SK-MEL-5 (cell line): Measurements from ENCODE around the gene ARID3B. TPM values are rescaled to one million over a fixed set of nuclear protein-coding genes. Genes with fewer than 3 reads are reported as not detected.
A peak's percentile ranks its signal among the peaks of the same experiment; 100 is the strongest.

ENCODE experiments used
- DNase-seq: peaks from one replicate; pipeline ENCODE4 v3.0.0-alpha.2; 2016; ENCODE audit warnings: low read depth, low spot score
- in situ Hi-C: cut with HindIII; loops from 2 replicates; pipeline ENCODE4 v1.10.0; 2016; ENCODE audit warnings: low sequenced_read_pairs, high pct_unique_total_duplicates, low pct_unique_long_range_greater_than_20kb
- total RNA-seq: library from RNA; depleted of rRNA; stranded (reverse); fragments of >200 nt; shearing (Covaris generic); gene quantifications from 2 replicates; pipeline ENCODE4 v1.2.3, GENCODE V29; 2014

ARID3B gene
- total RNA-seq, 1 experiment from 2014 or later, result 3.7 TPM

DNA sequence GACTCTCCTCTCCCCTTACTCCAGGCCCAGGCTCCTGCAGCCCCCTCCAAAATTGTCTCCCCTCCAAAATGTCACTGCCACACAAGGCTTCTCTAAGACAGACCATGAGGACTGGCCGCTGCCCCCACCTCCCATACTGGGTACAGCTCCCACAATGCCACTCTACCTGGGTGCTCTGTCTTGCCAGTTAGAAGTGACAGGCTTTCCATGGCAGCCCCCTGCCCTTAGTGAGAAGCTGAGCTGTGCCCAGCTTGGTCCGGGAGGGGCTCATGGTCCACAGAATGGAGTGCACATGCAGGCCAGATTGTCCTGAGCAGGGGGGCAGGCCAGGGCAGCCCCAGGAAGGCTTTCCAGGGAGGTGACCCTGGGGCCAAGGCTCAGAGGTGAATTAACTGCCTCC lies 71.7 kb downstream of the ARID3B start:
- in situ Hi-C loops, result no loop called here
- DNase-seq, result no peak

DNA sequence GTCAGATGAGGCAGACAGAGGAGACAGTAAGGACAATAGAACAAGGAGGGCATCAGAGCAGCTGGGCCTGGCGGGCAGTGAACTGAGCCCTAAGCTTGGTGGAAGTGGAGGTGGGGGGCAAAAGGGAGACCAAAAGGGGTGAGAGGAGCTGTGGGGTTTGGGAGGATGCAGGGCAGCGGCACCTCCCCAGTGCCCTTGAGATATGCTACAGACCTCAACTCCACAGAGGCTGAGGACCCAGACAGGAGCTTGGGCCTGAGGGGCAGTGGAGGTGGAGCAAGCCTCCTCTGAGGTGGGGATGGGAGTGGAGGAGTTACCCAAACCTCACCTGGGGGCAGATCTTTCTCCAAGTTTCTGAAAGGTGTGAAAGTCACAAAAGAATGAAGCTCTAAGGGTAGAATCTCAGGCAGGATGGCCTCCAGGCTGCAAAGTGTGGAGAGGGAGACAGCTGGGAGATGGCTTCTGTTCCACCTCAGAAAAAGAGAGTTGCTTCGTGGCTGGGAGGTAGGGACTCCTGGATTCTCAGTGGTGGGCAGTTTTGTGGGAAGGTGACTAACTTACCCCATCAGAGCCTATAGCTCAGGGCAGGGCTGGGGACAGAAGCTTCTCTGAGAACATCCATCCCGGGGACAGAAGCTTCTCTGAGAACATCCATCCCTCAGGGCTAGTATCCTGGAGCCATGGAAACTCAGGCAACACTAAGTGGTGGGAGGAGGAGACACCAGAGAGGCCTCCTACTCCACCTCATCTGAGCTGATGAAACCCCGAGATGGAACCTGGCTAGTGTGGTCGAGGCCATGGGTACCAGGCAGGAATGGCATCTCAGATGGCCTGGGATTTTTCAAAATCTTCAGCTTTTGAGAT lies 72.3 kb downstream of the ARID3B start:
- no peak for DNase-seq
- in situ Hi-C loops, result no loop called here

DNA sequence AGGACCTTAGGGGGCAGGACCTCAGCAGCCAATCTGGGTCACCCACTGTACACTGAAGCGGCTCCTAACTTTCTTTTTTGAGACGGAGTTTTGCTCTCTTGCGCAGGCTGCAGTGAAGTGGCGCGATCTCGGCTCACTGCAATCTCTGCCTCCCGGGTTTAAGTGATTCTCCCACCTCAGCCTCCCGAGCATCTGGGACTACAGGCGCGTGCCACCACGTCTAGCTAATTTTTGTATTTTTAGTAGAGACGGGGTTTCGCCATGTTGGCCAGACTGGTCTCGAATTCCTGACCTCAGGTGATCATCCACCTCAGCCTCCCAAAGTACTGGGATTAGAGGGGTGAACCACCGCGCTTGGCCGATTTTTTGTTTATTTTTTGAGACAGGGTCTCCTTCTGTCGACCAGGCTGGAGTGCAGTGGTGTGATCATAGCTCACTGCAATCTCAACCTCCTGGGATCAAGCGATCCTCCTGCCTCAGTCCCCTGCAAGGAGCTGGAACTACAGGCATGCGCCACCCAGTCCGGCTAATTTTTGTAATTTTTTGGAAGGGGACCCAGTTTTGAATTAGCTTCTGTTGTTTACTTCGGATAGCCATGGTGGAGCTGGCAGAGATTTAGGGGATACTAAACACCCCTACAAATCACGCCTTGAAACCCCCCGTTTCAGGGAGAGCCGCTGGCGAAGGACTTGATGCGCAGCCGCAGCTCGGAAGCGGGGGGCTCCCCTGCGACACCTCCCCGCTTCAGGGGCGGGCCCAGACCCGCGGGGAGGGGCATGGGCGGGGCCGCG lies 73.1 kb downstream of the ARID3B start:
- no peak for DNase-seq
- in situ Hi-C loops, result no loop called here

DNA sequence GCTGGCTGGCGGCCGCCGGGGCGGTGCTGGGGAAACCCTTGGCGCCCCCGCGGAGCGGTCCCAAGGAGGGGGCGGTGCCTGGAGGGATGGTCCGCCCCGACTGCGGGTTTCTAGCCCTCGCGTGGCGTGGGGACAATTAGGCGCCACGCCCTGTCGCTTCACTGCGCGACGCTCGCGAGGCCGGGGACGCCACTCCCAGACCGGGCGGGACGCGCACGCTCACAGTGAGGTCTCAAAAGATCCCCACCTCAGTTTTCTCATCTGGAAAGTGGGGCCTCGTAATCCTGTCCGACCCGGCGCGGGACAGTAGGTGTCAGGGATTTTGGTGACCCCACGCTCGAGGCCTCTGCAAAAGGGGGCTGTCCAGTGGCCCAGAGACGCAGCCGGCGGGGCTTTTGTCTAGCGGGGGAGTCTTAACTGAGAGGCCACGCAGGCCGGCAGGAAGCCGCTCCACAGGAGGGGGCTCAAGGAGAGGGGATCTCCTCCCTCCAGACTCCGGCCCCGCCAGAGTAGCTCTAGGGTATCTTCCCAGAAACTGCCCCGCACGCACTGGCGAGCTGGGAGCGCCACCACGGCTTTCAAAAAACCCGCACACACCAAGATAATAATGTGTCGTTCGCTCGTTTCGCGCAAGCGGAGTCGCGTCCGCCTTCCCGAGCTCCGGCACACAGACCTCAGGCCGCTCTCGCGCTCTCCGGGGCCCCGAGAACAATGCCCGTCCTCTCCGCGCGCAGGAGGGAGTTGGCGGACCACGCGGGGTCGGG lies 73.9 kb downstream of the ARID3B start:
- DNase-seq, result peak; percentile 71
- in situ Hi-C loops, result no loop called here

DNA sequence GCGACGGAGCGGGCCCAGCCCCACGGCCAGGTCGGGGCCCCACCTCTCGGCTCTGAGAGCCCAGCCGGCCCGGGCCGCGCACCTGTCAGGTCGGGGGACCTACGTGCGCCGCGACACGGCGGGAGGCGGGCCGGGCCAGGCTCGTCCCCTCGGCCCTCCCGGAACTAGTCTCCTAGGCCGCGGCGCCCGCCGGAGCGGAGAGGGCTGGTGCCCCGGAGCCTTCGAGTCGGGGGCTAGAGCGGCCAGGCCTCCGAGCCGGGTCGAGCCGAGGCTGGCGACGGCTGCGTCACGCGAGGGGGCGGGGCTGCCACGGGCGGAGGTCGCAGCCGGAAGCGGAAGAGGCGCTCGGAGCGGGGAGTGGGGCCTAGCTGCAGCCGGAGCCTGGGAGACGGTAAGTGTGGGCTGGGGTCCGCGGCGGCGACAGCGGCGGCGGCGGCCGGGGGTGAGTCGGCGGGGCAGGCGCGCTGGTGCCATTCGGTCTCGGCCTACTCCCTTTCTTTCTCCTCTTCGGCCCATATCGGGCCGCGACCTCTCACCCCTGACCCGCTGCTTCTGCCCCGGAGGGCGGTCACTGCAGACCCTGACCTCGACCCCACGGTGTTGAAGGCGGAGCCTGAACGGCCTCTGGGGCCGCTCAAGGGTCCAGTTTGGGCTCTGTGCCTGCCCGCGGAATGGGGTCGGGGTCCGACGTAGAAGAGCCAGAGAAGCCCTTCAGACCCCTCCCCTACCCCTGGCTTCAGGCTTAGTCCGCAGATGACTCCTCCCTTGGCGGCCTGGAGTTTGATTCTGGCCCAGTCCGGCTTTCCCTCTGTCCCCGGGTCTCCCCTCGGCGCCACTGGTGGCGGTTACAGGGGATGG lies 74.7 kb downstream of the ARID3B start, which contains the start of gene CLK3:
CLK3 (plus strand) TSS at position 329 of the 858 bp plus-strand sequence. CDS start 3,361 bp downstream, outside the sequence.
- in situ Hi-C loops, result no loop called here
- peak; percentile 91 for DNase-seq

DNA sequence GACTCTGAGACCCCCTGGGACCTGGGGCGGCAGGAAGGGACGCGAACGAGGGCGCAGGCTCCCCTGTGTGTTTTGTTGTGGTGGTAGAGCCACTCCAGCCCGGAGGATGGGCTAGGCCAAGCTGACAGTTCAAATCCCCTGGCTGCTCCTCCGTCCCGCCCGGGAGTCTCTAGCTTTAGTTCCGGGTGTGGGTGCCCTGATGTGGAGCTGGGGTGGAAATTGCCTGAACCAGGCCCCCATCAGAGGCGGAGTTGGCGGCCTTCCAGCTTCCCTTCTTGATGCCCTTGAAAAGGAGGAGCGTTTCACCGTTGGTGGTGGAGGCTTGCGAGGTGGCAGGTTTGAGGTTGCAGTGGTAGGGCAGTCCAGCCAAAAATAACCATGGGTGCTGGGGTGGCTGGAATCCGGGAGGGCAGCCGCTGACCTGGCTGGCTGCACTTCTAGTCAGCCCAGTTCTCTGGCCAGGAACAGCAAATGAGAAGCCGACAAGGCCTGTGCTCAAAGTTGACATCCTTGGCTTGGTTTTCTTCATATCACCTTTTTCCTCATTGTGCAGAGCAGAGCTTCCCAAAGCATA lies 75.4 kb downstream of the ARID3B start:
- in situ Hi-C loops, result no loop called here

DNA sequence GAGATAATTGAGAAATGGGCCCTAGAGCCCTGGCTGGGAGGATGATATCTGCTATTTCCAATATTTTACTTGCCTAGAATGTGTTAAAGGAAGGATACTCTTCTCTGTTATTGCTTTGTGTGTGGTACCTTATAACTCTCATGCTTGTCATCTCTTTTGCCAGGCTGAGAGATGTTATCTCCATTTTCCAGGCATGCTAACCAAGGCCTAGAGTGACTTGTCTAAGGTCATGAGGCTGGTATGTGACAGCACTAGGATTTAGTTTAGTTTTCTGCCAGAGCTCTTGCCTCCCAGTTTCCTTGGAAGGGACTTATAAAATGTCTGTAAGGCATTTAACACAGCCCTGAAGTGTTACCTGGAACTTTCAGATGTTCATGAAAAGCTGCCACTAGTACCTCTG lies 76.0 kb downstream of the ARID3B start:
- DNase-seq, result no peak
- in situ Hi-C loops, result no loop called here

More for the DNA sequence above, 75.4 kb downstream of the ARID3B start:
- DNase-seq, result no peak

DNA sequence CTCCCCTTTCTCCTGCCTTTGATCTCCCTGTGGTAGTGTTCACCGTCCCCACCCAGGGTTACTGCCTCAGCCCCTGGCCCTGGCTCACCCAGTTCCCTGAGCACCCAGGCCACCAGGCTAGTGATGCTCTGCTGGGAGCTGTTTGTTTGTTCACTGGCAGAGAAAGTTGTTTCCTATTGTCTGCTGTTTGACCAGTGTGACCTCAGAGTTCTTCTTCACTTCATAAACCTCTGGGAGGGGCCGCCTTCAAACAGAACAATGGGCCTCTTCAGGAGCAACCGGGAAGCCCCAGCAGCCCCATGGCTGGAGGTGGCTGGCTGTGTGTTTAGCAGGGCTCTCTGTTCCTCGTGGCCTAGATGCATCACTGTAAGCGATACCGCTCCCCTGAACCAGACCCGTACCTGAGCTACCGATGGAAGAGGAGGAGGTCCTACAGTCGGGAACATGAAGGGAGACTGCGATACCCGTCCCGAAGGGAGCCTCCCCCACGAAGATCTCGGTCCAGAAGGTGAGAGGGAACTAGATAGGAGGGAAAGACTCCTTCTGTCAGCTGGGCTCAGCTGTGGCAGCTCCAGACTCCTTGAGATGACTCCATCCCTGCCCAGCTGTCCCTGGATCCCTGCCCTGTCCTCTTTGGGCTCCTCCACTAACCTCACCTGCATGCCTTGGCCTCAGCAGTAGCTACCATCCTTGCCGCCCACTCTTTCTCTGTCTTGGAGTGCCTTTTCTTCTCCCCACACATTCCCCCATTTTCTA lies 78.0 kb downstream of the ARID3B start:
- DNase-seq, result peak; percentile 66
- in situ Hi-C loops, result no loop called here

DNA sequence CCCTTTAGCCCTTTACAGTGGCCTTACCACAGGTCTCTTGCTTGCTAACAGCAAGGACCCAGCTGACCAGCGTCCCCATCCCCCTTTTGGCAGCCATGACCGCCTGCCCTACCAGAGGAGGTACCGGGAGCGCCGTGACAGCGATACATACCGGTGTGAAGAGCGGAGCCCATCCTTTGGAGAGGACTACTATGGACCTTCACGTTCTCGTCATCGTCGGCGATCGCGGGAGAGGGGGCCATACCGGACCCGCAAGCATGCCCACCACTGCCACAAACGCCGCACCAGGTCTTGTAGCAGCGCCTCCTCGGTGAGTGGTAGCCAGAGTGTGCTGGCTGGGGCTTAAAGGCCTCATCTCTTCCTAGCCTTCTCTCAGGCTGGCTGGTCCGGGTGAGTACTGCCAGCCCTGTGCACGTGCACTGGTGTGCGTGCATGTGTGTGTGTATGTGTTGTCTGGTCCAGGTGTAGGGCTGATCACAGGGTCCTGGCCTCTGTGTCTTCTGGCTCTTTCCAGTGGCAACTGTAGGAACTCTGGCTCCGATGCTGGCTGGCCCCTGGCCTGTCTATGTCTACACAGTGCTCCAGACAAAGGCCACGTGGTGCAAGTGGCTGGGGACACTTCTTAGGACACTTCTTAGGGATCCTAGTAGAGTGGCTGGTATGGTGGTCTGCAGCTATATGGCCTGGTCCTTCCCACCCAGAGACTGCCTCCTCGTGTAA lies 79.1 kb downstream of the ARID3B start:
- DNase-seq, result no peak
- in situ Hi-C loops, result no loop called here

DNA sequence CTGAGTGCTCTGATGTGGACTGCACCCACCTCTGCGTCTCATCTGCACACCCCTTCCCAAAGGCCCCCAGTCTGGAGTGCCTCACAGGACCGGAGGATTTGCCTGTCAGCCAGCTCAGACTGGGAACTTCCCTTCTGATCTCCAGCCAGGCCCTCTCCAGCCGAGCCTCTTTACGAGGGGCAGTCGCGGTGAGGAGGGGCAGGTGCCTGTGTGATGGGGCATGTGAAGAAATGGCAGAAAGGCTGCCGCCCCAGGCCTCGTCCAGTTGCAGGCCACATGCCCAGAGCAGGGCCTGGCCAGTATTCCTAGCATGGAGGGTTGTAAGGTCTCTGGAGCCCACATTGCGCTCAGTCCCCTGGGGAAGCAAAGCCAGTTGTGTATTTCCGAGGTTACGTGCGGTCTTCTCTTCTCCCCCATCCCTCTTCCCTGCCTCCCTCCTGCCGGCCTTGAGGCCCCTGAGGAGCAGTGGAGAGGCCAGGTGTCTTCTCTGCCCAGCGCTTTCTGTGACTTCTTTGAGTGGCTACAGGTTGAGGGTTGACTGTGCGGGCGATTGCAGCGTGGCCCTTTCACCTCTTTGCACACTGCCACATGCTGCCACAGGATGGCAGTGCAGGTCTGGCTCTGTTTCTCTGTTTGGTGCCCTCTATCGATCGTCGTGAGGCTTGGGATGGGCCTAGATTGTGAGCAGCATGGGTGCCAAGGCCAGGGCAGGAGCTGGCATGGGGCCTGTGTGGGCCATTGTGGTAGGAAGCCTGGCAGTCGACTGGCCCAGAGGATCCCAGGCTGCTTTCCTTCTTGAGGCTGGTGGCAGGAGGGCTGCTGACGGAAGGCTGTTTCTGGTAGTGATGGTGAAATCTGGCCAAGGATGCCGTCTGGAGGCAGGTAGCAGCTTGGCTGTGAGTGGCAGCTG lies 79.9 kb downstream of the ARID3B start:
- peak; percentile 90 for DNase-seq
- in situ Hi-C loops, result no loop called here

DNA sequence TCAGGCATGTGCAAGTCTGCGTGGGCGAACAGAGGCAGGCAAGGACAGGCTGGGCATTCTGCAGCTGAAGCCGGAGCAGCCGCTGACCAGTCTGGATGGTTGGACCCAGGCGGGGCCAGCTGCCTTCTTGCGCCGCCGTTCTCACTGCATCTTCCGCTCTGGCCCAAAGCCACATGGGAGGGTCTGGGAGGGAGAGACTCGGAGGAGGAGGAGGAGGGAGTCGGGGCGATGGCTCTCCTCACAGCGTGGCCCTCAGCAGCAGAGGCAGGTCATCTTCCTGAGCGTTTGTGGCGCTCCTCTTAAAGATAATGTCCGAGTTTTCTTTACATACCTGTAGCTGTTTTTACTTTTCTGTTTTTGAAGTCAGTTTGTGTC lies 80.5 kb downstream of the ARID3B start:
- in situ Hi-C loops, result no loop called here
- no peak for DNase-seq

DNA sequence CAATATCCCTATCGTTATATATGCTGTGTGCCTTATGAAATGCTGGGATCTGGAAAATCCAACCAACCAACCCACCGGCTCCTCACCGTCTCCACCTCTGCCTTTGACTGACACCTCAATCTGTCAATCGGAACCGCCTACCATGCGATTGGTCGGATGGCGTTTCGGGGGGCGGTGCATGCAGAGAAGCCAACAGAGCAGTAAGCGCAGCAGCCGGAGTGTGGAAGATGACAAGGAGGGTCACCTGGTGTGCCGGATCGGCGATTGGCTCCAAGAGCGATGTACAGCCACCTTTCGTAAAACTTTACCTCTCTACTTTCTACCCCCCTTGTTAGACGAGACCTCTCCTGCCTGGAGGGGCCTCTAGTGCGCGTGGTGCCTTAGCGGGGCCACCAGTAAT lies 80.9 kb downstream of the ARID3B start:
- DNase-seq, result no peak
- in situ Hi-C loops, result no loop called here

DNA sequence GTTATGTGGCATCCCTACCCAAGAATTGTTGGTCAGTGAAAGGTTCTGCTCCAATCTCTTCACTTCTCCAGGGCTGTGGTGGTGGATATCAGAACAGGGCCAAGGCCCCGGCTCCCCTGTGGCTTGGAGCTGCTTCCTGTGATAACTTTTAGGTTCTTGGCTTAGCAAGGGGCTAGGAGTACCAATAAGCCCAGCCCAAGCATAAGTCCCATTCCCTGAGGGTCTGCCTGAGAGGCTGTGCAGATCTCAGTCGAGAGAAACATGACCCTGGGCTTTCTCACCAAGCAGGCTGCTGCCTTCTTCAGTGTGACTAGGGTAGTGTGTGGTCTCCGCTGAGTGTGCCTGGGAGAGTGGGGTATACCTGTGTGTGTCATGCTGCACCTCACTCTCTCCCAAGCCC lies 81.7 kb downstream of the ARID3B start:
- in situ Hi-C loops, result no loop called here
- DNase-seq, result no peak

DNA sequence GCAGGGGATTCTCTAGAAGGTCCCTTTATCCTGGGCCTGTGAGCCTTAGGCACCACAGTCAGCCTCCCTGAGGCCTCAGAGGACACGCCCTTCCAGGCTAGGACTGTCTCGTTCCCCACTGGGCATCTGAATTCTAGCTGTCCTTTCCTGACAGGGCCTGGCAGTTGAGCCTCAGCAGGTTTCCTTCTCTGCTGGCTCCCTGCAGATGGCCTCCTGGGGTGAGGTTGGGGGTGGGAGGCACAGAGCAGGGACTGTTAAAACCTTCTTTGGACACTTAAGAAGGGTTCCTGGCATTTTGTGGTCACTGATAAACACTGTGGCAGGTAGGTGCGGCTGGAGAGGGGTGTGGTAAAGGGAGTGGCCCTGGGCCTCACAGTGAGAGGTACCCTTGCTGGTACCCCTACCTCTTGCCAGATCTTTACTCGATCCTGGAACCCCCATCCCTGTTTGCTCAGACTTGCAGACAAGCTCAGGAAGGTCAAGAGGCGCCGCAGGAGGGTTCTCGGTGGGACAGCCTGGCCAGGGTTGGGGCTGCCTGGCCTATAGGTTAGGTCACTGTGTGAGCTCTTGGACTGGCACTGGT lies 83.1 kb downstream of the ARID3B start:
- in situ Hi-C loops, result no loop called here
- DNase-seq, result no peak
